Colon (tissue), 2 donors: ENCODE measurements around the gene VWA5B2.
"Not testable (repeated sequence)": the region's sequence is repeated elsewhere in the genome, so short reads cannot be mapped to it uniquely, and the experiment has no call there.

ENCODE experiments used
- FAIRE-seq: peaks from 2 replicates; lab custom pipeline; 2012; peaks lifted over from hg19 to GRCh38; lab: Jason Lieb, UNC
- donor health status: control.
- donor health status: control.

VWA5B2 gene

DNA sequence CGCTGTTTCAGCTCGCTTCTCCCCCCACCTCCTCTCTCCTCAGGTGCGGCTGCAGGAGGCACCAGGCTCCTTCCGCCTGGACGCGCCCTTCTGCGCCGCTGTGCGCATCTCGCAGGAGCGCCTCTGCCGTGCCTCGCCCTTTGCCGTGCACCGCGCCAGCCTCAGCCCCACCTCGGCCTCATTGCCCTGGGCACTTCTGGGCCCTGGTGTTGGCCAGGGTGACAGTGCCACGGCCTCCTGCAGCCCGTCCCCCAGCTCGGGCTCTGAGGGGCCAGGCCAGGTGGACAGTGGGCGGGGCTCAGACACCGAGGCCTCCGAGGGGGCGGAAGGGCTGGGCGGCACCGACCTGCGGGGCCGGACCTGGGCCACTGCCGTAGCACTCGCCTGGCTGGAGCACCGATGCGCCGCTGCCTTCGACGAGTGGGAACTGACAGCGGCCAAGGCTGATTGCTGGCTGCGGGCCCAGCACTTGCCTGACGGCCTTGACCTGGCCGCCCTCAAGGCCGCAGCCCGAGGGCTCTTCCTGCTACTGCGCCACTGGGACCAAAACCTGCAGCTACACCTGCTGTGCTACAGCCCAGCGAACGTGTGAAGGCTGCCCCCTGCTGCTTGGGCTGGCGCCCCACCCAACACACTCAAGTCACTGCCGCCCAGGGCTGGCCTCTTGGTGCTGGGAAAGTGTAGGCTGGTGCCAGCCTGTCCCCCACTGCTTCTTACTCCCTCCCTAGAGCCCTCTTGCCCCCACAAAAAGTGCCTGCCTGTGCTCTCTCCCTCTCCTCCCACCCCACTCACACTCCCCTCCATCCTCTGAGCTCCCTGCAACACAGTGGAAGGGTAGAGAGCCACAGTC is 12.3 kb downstream of the VWA5B2 start:
- no peak for FAIRE-seq

DNA sequence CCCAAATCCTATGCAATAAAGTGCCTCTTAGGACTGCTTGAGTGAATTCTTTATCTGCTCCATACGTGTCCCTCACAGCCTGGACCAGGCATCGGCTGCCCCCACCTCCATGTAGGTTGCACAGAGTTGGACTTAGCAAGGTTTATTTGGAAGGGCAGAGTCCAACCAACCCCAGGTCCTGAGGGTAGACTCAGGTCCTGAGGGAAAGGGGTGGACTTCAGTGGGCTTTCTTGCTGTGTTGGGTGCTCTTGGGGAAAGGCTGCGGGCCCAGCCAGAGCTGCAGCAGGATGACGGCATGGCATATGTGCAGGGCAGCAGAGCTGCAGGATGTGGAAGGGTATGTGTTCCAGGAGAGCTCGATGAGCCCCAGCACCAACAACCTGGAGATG is 12.9 kb downstream of the VWA5B2 start:
- no peak for FAIRE-seq

DNA sequence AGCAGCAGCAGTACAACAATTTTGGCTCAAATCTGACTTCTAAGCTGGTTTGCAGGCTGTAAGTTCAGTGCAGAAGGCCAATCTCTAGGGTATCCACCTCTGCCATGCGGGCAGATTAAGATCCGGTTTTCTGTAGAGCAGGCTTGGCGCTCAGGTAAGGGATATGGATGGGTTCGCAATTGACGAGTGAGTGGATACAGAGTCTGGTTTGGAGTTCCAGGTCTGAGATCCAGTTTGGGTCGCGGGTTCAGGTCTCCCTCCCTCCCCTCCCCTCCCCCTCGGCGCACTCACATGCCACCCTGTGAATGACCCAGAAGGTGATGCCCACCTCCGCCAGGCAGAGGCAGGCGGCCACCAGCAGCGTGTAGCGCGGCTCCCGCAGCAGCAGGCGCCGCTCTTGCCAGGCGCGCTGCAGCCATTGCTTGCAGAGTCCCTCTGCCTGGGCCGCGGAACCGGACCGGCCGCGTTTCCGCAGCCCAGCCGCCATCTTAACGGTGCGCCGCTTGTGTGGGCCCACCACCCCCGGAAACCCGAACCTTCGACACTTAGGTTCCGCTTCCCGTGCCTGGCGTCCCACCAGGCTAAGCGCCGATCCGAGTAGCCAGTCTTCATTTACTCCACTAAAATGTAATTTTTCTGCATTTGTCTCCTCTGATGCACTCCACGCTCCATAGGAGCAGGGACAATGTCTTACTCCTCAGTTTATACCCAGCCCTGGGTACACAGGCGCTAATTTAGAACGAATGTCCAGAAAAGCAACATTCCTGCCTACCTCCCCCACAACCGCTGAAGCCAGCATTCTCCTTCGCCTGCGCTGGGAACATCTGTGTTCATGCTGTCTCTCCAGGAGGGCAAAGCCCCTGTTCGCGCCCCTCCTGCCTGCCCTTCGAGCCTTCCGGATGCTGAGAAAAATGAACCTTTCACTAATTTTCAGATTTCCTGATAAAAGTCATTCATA is 19.3 kb downstream of the VWA5B2 start, which contains the start of gene ALG3:
ALG3 (minus strand) TSS at position 509 of the 958 bp plus-strand sequence; CDS start at position 487, 22 bp downstream.
- no peak for FAIRE-seq

DNA sequence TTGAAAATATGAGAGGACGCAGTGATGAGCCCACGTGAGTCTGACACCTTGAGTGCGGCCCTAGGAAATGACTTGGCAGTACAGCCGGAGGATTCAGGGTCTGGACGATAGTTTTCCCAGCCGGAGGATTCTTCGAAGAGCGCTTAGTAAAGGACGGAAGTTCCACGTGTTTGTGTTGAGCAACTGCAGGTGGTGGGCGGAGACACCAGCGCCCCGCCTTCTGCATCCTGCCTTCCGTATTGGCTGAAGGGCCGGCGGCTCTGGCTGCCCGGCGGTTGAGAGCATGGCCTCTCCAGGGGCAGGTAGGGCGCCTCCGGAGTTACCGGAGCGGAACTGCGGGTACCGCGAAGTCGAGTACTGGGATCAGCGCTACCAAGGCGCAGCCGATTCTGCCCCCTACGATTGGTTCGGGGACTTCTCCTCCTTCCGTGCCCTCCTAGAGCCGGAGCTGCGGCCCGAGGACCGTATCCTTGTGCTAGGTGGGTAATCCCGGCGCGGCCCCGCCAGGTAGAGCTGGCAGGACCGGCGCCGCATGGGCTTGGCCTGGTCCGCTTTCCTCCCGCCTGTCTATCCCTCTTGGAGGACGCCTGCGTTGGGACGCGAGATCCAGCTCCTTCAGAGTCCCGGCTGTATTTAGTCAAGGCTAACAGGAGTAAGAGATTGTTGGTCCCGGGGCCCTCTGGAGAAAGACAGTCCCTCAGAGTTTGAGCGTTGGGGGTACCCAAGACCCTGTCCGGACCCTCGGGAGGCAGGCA is 20.2 kb downstream of the VWA5B2 start, which contains the start of gene EEF1AKMT4:
EEF1AKMT4 (plus strand) TSS at position 261 of the 755 bp plus-strand sequence; CDS start at position 284, 23 bp downstream.
- no peak for FAIRE-seq

DNA sequence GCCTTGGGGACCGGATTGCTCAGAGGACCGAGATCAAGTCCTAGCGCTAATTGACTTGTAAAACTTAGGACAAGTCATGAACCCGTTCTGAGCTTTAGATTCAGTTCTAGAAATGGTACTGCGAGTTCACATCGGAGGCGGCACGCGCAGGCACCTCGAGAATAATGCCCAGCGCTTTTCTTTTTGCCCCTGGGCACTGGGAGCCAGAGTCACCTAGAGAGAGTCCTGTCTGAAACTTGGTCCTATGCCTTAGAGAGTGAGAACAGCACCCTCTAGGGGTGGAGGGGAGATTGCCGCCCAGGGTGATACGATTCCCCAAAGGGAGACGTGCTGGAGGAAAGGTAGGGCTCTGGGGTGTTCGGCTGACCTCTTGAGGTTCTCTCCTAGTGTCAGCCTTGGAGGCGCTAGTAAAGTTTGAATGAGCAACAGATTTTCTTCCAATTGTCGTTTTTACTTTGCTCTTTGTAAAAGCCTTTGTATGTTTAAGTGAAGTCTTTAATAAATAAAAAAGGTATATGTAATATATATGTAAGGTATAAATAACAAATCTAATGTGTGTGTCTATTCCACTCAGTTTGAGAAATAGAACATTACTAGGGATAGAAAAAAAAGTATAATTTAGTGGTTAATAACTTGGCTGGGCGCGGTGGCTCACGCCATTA is 20.9 kb downstream of the VWA5B2 start:
- no peak for FAIRE-seq

DNA sequence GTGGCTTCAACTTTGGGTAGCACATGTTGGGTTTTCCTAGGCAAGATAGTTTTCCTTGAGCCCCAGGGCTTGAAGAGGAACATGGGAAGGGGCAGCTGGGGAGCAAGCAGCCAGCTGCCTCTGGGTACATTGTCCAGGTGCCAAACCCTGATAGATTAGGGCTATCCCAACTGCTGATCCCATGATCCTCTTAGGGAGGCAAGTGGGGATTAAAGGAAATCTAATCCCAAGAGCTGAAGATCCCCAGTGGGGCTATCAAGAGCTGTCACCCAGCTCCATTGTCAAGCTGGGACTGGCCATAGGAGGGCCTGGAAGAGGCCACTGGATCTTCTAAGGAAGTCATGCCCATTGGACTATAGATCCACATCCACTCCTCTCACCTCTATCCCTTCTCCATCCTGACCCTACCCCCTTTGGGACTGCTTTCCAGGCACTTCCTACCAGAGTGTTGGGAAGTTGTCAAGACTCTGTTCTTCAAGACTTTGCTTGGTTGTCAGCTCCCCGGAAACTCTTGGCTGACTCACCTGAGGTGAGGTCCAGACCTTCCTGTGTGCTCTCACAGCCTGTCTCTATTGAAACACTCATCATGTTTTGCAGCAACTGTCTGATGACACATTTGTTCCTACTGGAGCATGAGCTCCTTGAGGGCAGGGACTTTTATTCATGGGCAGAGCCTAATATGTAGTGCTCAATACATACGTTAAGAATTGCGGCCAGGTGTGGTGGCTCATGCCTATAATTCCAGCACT is 26.1 kb downstream of the VWA5B2 start:
- FAIRE-seq: no peak

DNA sequence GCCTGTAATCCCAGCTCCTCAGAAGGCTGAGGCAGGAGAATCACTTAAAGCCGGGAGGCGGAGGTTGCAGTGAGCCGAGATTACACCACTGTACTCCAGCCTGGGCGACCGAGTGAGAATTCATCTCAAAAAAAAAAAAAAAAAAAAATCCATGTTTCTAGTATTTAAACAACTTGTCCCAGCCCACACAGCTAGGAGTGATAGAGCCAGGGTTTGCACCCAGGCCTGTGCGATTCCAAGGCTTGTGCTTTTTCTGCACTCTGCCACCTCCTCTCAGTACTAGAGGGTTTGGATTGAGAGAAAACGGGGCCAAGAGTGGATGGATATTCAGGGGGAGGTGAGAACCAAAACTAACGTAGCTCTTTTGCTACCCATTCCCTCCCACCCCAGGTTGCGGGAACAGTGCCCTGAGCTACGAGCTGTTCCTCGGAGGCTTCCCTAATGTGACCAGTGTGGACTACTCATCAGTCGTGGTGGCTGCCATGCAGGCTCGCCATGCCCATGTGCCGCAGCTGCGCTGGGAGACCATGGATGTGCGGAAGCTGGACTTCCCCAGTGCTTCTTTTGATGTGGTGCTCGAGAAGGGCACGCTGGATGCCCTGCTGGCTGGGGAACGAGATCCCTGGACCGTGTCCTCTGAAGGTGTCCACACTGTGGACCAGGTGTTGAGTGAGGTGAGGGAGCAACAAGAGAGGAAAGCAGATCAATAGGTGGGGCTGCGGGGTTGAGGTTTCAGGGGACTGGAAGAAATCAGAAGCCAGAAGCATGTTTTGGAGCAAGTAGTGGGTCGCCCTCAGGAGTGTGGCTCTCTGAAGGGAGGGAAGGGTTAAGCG is 27.9 kb downstream of the VWA5B2 start:
- FAIRE-seq: no peak

DNA sequence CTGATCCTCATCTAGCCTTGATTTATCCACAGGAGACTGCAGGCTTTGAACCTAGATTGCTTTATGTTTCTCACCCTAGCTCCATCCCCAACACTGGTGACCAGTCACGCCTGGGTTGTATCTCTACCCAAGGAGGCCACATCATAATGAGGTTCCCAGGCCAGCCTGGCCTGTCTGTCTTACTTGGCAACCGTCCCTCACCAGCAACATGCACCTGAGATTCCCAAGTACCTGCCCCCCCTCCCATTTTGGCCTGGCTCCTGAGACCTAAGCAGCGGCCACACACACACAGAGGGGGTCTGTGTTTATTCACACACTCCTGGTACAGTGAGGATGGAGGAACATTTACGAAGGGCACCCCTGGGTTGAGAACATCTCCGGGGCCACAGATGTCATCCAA is 29.5 kb downstream of the VWA5B2 start:
- no peak for FAIRE-seq

DNA sequence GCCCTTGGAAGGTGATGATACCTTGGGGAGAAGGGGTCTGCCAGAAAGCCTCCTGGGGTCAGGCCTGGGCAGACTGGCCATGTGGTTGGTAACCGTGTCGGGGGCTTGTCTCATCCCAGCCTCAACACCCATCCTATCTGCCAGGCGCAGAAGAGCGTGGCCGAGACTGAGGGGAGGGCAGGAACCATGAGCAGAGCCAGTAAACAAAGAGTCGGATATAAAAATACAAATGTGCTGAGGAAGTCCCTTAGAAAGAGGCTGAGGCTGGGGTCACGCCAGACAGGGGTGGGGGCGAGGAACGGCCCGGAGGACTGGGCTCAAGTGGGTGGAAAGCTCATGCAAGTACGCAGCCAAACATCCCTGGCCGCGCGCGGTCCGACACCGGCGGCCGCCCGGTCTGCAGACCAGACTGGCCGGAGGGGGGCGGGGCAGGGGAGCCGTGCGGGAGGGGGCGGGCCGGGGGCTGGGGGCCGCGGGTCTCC is 30.1 kb downstream of the VWA5B2 start:
- FAIRE-seq: no peak

DNA sequence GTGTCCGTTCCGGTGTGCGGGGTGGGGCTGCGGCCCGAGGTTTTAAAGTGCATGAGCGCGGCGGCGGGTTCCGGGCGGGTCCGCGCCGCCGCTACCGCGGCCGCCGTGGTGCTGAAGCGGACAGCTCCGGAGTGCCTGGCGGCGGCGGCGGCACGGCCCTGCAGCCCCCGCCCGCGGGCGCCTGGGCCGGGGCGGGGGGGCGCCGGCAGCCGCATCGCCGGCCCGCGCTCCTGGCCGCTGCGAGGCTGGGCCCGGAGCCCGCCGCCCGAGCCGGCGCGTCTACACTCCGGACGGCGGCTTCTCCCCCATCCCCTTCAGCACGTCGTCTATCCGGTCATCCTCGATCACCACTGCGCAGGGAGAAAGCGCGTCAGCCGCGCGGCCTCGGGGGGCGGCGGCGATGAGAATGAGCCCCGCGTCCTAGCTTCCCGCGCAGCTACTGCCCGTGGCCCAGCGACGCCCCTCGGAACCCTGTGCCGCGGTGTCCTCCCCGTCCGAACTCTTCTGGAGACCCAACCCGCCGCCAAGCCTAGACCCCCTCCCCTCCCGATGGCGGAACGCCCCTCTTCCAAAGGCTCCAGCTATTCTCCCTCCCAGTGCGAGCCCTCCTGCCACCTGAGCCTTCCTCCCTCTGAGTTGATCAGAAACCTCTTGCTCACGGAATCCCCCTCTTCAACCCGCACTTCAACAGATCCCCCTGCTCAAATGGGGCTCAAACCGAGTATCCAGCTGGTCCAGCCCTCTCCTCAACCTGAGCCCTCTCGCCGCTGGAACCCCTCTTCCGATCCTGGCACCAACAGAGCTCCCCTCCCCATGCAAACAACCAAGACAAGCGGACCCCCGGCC is 30.7 kb downstream of the VWA5B2 start:
- FAIRE-seq: no peak

DNA sequence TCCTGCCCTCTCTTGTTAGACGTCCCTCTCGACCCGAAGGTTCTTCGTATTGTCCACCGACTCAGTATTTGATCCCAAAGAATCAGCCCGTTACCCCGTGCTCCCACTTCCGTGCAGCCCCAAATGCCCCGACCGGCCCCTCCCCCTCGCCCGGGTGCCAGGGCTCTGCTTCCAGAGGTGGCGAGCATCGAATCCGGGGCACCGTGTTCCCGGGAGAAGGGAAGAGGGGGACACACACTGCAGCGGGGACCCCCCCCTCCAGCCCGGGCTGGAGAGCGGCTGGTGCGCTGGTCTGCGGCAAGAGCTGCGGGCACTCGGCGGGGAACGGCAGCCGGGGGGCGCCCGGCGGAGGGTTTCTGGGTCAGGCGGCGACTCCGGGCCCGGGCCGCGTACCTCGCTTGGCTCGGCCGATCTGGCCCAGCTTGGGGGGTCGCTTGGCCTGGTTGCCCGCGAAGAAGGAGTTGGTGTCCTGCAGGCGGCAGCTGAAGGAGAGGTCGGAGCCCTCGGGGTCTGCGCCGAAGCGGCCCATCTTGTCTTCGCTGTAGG is 31.4 kb downstream of the VWA5B2 start:
- no peak for FAIRE-seq

DNA sequence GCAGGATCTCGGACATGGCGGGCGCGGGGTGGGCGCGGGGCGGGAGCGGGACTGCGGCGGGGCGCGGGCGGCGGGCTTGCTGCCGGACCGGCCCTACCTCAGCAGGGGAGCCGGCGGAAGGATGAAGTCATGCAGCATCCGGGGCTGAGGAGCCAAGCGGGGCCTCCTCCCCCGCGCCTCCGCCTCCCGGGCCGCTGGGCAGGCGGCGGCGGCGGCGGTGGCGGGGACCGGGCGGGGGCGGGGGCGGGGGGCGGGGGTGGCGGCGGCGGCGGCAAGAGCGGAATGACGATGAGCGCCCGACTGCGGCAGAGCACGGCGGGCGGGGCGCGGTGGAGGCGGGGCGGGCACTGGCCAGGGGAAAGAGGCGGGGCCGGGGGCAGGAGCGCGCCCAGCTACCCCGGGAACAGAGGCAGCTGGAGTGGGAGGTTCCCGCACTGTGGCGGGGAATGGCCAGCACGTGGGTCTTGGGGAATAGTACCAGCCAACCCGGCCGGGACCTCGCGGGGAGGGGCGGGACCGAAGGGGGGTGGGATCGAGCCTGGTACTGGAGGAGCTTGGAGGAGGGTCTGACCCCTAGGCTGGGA is 32.0 kb downstream of the VWA5B2 start, which contains the start of gene CAMK2N2:
CAMK2N2 (minus strand) TSS at position 284 of the 584 bp plus-strand sequence; CDS start at position 16, 268 bp downstream.
- FAIRE-seq: no peak

DNA sequence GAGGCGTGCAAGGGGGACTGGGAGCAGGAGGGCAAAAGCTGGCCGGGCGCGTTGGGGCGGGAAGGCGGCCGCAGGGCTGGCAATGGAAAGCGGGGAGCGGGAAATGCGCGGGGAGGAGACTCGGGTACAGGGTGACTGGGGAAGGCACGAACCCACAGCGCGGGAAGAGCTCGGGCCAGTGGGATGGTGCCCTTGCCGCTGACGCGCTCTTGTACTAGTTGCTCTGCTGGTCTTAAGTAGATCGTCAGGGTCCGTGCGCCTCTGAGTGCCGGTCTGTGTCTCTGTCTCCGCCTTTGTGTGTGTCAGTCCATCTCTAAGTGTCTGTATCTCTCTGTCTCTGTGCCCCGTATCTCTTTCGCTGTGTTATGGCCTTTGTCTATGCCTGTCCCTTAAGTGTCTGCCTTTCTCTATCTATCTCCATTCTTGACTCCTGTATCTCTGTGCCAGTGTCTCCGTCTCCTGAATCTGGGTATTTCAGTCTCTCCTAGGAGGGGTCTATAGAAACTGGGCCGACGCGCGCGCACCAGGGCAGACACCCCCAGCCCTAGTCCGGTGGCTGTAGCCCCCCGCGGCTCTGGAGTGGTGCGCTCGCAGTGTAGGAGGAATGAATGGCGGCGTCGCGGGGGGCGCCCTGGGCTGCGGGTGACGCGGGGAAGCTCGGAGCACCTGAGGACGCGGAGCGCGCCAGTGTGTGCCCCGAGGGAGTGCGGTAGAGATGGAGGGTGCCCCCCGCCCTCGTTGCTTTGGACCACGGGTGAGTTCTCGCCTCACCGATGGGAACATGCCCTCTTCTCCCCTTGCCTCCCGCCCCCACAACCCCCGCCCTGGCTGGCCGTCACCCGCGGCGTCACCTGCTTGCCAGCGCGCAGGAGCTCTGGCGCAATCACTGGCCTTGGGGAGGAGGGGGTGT is 32.7 kb downstream of the VWA5B2 start:
- FAIRE-seq: no peak

DNA sequence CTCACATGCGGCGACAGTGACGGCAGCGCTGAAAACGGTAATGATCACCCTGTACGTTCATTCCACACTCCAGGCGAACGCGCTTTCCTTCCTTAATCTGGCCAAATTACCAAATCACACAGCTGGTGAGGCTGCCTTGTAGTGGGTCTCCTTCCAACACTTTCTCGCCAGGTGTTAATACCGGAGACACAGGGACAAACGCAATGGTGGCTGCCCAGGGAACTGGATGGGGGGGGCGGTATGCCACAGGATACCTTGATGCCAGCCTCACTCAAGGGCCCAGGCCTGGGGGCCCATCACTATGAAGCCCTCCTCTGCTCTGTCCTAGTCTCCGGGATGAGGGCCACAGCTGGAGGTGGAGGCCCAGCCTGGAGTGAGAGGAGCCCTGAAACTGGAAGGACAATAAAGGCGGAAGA is 33.4 kb downstream of the VWA5B2 start:
- FAIRE-seq: no peak

DNA sequence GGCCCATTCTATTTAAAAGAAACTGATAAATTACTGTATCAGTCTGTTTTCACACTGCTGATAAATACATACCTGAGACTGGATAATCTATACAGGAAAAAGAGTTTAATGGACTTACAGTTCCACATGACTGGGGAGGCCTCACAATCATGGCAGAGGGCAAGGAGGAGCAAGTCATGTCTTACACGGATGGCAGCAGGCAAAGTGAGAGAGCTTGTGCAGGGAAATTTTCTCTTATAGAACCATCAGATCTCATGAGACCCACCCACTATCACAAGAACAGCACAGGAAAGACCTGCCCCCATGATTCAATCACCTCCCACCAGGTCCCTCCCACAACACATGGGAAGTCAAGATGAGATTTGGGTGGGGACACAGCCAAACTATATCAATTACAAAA is 37.9 kb downstream of the VWA5B2 start:
- not testable (repeated sequence) for FAIRE-seq

DNA sequence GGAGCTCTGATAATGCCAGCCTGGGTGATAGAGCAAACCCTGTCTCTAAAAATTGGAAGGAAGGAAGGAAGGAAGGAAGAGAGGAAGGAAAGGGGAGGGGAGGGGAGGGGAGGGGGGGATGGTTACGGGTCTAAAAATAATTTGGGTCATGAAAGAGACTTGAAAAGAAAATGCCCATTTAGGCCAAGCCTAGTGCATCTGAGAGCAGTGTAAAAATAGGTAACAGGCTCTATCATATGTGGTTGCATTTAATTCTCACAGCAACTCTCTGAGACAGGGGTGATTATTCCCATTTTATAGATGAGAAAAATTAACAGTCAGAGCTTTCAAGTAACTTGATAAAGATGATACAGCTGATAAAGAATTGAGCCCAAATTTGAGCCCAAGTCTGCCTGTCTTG is 42.9 kb downstream of the VWA5B2 start:
- no peak for FAIRE-seq

DNA sequence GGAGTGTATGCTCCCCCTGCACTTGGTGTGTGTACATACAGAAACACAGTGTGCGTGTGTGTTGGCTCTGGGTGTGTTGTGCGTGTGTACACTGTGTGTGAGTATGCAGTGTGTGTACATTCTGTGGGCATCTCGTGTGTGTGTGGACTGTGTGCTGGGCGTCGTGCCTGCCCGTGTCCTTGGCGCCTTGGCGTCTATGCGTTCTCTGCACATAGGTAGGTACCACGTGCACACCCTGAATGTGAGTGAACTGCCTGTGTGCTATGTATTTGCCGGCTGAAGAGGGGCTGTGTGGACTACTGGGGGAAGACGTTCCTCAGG is 46.0 kb downstream of the VWA5B2 start:
- no peak for FAIRE-seq
